Fibroblast of skin of right quadriceps (primary cell): ENCODE measurements around the gene XPNPEP1.

Experiments
- DNase-seq: peaks from one replicate; pipeline ENCODE4 v3.0.0-alpha.2; 2013

XPNPEP1 gene

DNA sequence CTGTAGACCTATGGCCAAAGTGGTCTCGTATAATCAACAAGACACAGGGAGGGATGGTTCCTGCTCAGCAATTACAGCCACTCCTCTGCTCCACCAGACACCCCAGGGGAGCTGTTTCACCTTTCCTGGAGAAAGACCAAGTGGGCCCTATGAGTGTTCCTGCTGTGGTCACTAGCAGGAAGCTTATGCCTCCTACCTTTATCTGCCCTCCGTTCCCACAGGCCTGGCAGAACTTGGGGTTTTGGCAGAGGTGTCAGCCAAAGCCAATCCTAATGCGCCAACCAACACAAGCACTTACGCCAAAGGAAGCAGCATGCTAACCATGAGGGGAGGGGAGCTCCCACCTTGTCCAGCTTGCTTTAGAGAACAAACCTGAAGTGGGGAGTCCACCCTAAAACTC is 31.2 kb downstream of the XPNPEP1 start:
- DNase-seq, result no peak

DNA sequence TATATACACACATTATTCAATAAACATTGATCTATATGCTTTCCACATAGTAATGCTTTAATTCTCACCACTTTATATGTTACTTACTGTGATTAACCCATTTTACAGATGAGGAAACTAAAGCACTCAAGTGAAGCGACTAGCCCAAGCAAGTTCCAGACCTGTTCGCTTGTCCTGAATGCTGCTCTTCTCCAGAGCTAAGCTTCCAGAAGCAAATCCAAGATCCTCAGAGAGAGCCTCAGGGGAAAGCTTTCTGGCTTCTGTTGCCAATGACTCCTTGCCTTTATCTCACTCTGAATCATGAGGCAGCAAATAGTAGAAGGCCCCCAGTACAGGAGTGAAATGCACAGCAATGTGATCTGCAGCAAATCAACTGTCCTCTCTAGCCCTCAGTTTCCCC is 32.2 kb downstream of the XPNPEP1 start:
- no peak for DNase-seq

DNA sequence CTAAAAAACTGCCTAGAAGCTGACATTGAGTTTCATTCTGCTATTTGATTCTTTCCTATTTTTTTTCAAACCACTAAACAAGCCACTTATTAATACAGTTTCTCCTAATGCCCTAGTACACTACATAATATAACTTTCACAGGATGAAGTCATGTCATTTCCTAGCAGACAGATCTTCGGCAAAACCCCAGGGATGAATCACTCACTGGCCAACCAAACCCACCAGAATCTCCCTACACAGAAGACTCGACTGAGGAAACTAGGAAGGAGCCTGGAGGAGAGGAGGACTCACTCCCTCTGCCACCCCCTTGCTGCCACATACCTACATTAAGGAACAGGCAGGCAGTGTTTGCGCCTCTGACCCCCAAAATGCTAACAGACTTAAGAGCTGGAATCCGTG is 33.4 kb downstream of the XPNPEP1 start:
- DNase-seq, result peak; percentile 84

DNA sequence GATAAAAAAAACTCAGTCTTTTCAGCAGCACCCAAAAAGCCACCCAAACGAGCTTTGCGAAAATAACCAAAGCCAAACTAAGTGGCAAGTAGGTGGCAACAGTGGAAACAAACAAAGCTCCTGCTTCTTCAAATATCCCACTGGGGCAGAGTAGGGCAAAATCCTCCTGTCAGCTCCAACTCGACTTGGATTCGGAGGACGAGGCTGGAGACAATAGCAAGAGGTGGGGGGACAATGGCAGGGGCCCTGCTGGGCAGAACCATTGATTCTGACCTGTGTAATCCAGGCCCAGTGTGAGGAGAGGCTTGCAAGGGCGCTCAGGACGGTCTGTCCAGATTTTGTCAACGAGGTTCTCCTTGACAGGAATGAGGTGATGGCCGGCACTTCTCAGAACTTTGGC is 35.5 kb downstream of the XPNPEP1 start:
- DNase-seq, result no peak

DNA sequence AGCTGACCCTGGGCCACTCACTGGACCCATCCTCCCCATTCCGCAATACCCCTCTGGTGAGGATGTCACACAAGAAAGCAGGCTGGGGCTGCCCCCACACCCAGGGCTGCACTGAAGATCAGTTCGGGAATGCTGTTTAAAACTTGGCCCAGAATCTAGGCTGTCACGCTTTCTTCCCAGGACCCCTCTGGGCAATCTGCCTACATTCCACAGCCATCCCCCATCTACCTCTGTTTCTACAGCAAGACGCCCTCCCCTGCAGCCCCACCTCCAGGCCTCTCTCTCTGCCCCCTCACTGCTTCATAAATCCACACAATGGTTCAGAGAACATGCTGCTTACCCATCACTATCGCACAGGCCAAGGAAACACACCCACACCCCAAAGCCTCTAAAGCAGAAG is 36.1 kb downstream of the XPNPEP1 start:
- DNase-seq, result peak; percentile 63

DNA sequence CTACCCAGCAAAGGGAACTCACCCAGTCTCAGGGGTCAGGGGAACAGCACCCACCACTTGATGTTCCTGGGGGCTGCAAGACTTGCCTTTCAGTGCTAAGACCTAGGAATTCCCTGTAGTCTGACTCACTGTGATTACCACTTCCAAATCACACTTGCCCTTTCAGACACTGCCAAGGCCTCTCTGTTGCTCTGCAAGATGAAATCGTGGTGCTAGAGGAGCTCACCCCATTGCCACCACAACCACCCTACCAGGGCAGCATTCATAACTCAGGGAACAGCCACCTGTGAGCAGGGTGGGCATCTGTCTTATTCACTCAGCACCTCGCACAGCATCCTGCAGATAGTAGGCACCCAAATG is 36.5 kb downstream of the XPNPEP1 start:
- no peak for DNase-seq

DNA sequence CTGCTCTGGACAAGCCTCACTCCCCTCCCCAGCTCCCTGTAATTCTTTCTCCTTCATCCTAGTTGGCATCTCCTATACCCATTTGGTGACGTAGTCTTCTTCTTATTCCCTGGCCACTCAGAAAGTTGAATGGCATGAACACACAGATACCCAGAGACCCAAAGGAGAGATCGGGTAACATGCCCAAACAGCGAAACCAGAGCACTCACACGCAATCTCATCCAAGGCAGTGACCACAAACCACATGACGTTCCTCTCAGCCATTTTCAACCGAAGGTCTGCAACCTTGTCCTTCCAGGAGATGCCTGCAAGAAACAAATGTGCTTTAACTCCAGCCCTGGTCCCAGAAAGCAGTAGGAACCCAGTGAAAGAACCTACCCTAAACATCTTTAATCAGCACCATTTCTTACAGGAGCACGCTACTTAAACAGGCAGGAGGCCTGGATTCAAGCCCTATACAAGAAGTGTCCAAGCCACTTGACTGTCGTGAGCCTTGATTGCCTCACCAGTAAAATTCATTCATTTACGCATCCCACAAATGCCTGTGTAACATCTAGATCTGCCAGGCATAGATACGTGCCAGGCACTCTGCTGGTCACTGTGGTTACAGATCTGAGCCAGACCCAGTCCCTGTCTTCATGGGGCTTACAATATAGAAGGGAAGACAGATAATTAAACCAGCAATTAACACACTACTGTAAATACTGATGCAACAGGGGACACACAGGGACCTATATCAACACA is 37.1 kb downstream of the XPNPEP1 start:
- no peak for DNase-seq

DNA sequence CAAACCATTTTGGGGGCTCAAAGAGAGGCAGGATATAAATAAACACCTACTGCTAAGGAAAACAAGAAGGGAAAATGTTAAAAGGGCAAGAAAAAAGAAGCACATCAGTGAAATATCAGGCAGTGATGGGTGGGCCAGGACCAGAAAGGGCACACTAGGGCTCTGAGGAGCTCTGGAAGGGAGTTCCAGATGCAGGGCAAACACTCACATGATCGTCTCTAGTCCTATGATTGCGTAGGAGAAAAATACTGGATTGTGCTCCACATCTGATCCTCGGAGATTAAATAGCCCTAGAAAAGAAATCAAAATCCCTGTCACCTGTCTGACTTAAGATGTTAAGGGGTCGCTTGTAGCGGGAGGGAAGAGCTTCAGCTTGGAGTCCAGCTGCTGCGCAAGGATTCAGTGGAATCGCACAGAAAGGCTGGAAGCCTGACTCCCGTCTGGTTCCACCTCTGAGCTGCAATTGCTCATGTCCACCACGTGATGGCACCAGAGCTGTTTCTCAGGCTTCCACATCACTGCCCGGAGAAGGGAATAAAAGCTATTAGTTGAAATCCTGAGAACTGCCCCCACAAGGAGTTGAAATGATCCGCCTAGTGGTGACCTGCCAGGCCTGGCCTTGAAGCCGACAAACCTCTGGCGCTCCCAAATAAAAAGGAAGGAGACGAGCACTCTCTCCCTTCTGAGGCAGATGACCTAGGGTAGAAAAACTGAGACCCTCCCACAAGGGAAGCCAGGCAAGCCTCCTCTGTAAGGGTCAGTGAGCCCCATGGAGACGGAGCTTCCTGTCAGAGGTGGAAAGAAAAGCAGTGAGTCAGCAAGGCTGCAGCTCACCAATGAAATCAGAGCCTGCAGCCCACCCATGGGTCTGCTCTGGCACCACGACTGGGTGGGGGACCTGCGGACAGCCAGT is 39.2 kb downstream of the XPNPEP1 start:
- peak; percentile 87 for DNase-seq

DNA sequence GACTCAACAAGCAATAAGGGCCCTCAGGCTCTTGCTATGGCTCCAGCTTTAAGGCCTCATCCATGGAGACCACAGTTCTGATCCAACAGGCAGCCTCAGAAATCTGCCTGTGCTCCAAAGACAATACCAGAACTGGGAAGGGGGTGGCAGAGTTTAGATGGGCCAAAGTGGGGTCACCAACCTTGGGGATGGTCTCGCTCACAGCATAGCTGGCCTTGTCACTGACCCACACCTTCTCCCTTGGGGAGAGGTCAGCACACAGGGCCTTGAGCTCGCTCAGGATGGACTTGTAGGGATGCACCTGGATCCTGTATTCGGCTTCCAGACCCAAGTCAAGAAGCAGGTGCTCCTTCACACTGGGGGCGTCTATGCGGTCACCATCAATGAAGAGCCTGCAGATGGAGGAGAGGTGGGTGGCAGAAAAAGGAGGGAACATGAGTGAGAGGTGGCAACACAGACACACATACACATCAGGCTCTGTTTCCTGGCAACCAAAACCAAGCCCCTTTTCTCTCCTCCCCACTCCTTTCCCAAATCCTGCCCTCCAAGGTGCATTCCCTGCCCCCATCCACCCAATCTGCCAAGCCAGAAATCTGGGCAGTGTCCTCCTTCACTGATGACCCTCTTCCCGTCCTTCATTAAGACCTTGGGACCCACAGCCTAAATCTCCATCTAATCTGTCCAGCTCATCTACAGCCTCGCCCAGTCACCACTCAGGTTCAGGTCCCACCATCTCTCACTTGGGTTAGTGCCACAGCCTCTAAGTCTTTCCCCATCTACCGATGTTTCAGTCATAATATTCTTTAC is 40.9 kb downstream of the XPNPEP1 start:
- DNase-seq, result no peak

DNA sequence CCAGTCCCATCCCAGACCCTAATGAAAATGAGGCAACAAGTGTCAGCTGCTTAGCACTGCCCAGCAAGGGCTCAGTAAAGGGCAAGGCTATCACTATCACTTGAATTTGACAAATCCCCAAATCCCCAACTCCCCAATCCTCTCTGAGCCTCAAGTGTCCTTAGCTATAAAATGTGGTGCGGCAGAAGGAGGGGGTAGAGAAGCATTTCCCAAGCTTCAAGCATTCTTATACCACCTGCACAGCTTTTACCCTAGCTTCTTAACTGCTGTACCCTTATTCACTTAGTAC is 41.6 kb downstream of the XPNPEP1 start:
- no peak for DNase-seq

DNA sequence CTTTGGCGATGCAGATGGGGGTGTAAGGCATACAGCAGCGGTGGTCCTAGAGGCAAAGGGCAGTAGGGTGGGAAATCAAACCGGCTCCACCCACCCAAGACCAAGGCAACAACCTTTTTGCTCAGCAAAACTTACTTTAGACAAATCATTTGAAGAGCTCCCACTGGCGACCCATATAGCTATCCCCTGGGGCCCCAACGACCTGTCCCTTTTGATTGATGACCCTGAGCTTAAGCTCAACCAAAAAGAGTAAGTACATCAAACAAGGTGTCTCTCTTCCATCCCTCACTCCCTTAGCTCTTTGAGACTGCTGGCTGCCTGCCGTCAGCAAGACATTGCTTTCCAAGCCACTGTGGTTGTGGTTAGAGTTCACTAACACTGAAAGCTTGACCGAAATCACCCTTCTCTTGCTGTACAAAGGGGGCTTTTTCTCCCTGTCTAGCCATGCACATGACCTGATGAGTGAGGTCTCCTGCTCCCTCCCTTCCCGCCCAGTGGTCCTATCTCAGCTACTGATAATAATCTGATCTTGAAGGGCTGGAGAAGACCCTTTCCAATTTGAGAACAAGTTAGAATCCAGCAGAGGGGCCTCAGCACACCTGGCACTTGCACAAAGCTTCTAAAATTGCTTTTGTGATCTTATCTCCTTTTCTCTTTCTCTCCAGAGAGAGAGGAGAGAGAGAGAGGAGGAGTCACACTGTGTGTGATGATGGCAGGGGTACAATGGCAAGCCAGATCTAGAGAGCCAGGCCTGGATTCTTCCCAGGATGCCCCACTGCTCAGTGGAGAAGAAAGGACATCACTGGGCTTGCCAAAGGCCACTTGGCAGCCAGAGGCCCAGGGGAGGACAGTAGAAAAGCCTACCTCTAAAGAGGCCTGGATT is 42.2 kb downstream of the XPNPEP1 start:
- no peak for DNase-seq

DNA sequence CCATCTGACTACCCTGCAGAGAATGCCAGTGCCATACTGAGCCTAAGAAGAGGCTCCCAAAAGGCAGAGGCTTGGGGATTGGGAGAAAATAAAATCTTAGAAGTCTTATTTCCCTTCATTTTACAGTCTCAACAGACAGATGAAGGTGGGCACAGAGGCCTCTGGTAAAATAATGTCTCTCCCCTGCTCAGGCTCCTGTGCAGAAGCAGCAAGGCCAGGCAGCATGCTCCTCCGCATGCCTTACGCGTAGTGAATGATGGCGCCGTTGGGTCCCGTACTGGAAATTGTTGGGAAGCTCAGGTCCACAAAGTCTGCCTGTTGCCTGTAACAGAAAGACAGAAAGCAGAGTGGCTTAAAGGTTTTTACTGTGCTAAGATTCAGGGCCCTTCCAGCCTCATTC is 45.8 kb downstream of the XPNPEP1 start:
- no peak for DNase-seq

DNA sequence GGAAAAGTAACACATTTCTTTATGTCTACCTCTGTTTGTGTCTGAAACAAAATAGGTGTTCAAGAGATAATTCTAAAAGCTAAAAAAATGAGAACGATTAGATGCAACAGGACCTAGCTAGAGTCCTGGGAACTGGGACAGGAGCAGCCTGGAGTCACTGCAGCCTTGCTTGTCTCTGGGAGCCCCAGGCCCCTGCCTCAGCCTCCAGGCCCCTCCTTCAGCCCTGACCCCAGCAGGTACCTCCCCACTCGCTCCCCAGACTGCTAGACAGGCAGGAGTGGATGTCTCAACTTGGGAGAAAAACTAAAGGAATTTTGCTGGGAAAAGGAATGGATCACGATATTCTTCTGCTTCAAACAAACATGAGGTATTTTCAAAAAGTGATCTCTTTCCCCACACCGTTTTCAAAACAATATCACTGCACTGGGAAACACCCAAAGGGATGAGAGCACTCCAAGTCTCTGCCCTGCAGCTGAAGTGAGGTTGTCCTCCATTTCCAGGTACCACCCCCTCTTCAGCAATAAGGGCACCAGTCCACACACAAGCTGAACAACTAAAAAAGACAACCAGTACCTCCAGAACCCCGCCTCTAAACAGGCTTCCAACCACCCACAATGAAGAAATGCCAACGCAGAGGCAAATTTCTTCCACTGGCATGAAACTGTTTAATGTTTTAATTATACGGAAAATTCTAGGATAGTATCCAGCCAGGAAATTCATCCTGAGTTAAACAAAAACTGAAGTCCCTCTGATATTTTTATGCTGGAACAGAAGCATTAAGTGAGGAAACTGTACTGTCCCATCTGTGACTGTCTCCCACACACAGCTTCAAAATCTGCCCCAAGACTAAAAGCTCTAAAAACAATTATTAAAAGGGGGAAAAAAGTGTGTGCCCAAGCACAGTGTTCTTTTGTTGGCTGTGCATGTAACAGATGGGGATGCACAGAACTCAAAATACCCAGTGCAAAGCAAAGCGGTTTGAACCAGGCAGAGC is 47.2 kb downstream of the XPNPEP1 start:
- no peak for DNase-seq

DNA sequence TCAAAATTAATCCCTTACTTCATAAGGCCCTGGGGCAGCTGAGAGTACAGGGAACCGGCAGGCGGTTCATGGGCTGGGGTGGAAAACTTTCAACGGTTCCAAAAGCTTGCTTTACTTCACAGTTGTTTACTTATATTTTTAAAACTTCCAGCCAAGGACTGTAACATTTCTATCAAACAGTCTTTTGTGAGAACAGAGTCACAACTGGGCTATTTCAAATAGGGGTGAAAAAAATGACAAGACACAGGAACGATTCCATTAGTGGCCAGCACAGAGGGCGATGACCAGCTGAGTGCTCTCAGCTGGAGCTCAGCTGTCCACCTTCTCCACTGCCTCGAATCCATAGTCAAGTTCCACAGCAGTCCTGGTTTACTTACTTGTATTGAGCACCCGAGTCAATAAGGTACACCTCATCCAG is 48.2 kb downstream of the XPNPEP1 start:
- DNase-seq, result no peak

DNA sequence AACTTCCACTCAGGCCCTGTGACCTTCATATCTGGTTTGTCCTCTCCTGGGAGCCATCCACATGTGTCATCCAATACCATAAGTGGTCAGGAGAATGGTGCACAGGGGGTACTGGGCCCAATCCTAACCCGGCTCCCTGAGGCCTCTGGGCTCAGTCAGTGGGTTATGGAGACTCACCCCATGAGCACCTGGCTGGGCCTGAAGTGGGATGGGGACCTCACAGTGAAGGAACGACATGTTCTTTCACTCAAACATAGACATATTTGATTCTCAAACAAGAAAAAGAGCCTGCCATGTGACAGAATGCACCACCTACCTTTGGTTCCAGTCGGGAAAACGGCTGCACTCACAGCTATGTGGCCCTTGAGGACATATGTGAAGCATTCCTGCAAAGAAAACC is 51.8 kb downstream of the XPNPEP1 start:
- DNase-seq, result no peak

DNA sequence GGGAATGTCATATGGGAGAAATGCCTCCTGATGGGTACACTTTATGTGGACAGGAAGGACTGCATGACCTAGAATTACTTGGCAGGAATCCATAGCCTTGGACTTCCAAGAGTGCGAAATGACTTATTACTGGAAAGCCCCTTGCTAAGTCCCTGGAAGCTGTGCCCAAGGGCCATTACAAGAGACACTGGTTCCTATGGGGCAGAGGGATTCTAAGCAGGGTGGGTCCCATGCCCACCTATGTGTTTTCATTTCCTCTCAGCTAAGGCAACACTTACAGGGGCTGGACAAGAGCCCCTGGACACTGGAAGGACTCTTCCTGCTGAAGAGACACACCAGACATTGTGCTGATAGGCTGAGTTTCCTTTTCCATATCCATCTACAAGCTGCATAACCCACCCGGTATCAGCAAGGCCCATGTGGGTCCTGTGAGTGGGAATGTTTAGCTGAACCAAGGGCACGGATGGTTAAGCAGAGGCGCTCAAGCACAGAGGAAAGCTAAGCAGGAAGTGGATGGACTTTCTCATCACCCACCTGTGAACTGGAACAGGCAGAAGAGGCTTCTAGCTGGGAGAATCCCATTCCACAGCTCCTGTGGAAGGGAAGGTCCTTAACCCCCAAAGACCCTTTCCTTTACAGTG is 56.2 kb downstream of the XPNPEP1 start:
- no peak for DNase-seq

DNA sequence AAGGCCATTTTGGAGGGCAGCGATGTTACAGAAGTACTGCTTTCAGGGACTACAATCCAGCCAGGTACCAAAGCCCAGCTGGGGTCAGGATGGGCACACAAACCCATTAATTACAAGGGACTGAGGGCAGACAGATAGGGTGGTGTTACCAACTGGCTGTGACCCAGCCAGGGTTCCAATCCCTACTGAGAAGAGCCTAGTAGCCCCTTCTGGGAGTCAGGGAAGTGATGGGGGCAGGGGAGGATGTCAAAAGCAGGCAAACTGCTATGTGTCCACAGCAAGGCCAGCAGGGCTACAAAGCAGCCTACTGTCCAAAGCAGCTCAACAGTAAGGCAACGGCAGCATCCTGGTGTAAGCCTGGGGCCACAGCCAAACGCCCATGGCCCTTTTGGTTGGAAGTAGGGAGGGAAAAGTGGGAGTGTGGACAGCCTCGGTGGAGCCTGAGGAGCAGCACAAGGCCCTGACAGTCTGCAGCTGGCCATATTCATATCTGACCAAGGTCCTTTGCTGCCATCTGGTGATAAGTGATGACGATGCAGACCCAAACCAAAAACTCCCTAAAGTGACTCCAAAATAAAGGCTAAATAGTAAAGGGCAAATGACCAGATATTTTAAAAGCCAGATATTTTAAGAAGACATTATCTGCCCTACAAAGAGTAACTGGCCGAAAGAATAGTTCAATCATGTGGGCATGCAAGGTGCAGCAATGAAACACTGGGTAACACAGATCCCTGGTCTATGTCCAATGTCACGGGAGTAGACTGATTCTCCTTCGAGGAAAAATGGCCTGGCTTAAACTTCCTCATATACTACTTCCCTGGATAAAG is 56.9 kb downstream of the XPNPEP1 start:
- DNase-seq, result no peak

DNA sequence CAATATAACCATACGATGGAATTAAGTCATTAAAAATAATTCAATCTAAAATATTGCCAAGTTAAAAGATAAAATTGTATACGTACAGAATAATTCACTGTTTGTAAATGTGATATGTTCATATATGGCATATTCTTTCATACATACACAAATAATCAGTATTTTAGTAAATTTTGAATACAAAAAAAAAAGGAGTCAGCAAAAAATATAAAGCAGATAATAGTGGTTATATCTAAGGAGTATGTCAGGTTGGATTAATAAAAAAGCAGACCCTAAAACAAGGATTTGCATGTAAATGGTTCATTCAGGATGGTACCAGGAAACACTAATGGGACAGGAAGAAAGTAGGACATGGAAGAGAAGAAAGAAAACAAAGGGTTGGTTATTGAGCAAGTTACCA is 59.5 kb downstream of the XPNPEP1 start:
- no peak for DNase-seq

DNA sequence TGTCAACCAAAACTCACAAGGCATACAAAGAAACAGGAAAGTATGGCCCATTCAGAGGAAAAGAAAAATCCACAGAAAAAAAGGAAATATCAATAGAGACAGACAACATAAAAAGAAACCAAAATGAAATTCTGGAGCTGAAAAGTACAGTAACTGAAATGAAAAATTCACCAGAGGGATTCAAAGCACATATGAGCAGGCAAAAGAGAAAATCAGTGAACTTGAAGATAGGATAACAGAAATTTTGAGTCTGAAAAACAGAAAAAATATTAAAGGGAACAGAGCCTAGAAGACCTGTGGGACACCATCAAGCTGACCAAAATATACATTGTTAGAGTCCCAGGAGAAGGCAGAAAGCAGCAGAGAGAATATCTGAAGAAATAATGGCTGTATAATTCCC is 60.6 kb downstream of the XPNPEP1 start:
- DNase-seq, result no peak

DNA sequence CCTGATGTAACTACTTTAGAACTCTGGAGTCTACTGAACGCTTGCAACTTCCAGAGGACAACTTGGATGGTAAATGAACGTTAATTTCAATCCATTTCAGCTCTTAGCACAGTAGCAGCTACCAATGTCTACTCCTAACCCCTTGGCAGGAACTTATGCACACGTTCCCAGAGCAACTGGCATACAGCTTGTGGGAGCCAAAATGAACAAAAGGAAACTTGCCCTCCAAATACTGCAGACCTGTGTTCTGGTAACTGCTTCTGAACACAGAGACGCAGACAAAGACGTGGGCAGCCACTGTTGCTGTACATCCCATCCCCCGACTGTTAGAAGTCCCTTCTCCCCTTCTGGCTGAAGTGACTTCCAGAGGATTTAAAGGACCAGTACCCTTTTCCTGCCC is 61.3 kb downstream of the XPNPEP1 start:
- no peak for DNase-seq
